ENCODE data around the gene PRSS2. TPM values are rescaled to one million over a fixed set of nuclear protein-coding genes. Genes with fewer than 3 reads are reported as not detected.

Gene PRSS2
- total RNA-seq, 1 donor from 2014 or later = not detected

GRCh38 chr7:142782922-142783900, 12.4 kb downstream of the PRSS2 start:
- intact Hi-C loops (cut with DNase I) = loop anchor here (1.0 to 5.0 kb wide), 4 partner anchors 70 to 151 kb away; no protein-coding TSS in a partner anchor
- peak; percentile 86 for DNase-seq (ENCODE audit: low spot score)

- DNase-seq (ENCODE audit: low spot score) = peak; percentile 5
- intact Hi-C loops (cut with DNase I) = loop anchor here (5.0 kb wide), 1 partner anchor 92 kb away; no protein-coding TSS in a partner anchor
Measured at GRCh38 chr7:142784096-142784495, 13.3 kb downstream of the PRSS2 start.

- intact Hi-C loops (cut with DNase I) = loop anchor here (5.0 kb wide), 1 partner anchor 92 kb away; no protein-coding TSS in a partner anchor
- no peak for DNase-seq (ENCODE audit: low spot score)
Measured at GRCh38 chr7:142784716-142785115, 13.9 kb downstream of the PRSS2 start.

- DNase-seq (ENCODE audit: low spot score) = peak; percentile 61
- intact Hi-C loops (cut with DNase I) = no loop called here
Measured at GRCh38 chr7:142785841-142786250, 15.1 kb downstream of the PRSS2 start.

GRCh38 chr7:142787034-142787768, 16.4 kb downstream of the PRSS2 start:
- peak; percentile 68 for DNase-seq (ENCODE audit: low spot score)
- intact Hi-C loops (cut with DNase I) = no loop called here

- intact Hi-C loops (cut with DNase I) = no loop called here
- DNase-seq (ENCODE audit: low spot score) = peak; percentile 64
Measured at GRCh38 chr7:142787783-142788182, 17.0 kb downstream of the PRSS2 start.

GRCh38 chr7:142788303-142789289, 17.8 kb downstream of the PRSS2 start:
- peak; percentile 70 for DNase-seq (ENCODE audit: low spot score)
- intact Hi-C loops (cut with DNase I) = no loop called here

- intact Hi-C loops (cut with DNase I) = no loop called here
- peak; percentile 9 for DNase-seq (ENCODE audit: low spot score)
Measured at GRCh38 chr7:142789441-142789840, 18.7 kb downstream of the PRSS2 start.

GRCh38 chr7:142790056-142790455, 19.3 kb downstream of the PRSS2 start:
- DNase-seq (ENCODE audit: low spot score) = peak; percentile 49
- intact Hi-C loops (cut with DNase I) = no loop called here

GRCh38 chr7:142790555-142790954, 19.8 kb downstream of the PRSS2 start:
- DNase-seq (ENCODE audit: low spot score) = no peak
- intact Hi-C loops (cut with DNase I) = no loop called here

GRCh38 chr7:142791502-142791901, 20.7 kb downstream of the PRSS2 start:
- intact Hi-C loops (cut with DNase I) = no loop called here
- peak; percentile 61 for DNase-seq (ENCODE audit: low spot score)

- intact Hi-C loops (cut with DNase I) = no loop called here
Measured at GRCh38 chr7:142792129-142792528, 21.4 kb downstream of the PRSS2 start.

GRCh38 chr7:142792593-142792992, 21.8 kb downstream of the PRSS2 start:
- intact Hi-C loops (cut with DNase I) = no loop called here
- DNase-seq (ENCODE audit: low spot score) = peak; percentile 22

More at GRCh38 chr7:142792129-142792528, 21.4 kb downstream of the PRSS2 start:
- peak; percentile 36 for DNase-seq (ENCODE audit: low spot score)

- intact Hi-C loops (cut with DNase I) = no loop called here
- DNase-seq (ENCODE audit: low spot score) = peak; percentile 5
Measured at GRCh38 chr7:142793156-142793555, 22.4 kb downstream of the PRSS2 start.

- DNase-seq (ENCODE audit: low spot score) = peak; percentile 51
- intact Hi-C loops (cut with DNase I) = no loop called here
Measured at GRCh38 chr7:142795339-142795863, 24.6 kb downstream of the PRSS2 start.

- intact Hi-C loops (cut with DNase I) = no loop called here
- peak; percentile 63 for DNase-seq (ENCODE audit: low spot score)
Measured at GRCh38 chr7:142796001-142796500, 25.3 kb downstream of the PRSS2 start.

- intact Hi-C loops (cut with DNase I) = no loop called here
- DNase-seq (ENCODE audit: low spot score) = no peak
Measured at GRCh38 chr7:142796501-142797390, 26.0 kb downstream of the PRSS2 start.

Measured in cardiac septum (tissue), 1 donor.